GM21360 (cell line): ENCODE data around the gene UQCRHL.
"Not testable (repeated sequence)": the region's sequence is repeated elsewhere in the genome, so short reads cannot be mapped to it uniquely, and the experiment has no call there.

ENCODE experiments used
- ATAC-seq: cut with Tn5 transposase; IDR thresholded peaks from one replicate; pipeline ENCODE4 v1.9.1; 2021; ENCODE audit warnings: mild to moderate bottlenecking, moderate library complexity; ENCODE audit not compliant: unreplicated experiment

The UQCRHL gene

GRCh38 chr1:15807549-15807948 is at the start of gene UQCRHL:
TSS of gene UQCRHL (minus strand) at chr1:15807649. CDS start at chr1:15807649, 0 bp downstream.
- not testable (repeated sequence) for ATAC-seq

DNA sequence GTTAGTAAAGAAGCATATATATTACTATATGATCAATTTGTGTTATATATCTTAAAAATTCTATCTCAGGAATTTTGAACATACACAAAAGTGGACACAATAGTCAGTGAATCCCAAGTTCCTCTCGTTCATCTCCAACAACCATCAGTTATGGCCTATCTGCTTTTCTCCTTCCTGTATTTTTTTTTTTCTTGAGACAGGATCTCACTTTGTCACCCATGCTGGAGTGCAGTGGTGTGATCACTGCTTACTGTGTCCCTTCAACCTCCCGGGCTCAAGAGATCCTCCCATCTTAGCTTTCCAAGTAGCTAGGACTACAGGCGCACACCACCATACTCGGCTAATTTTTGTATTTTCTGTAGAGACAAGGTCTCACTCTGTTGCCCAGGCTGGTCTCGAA is 49.4 kb upstream of the UQCRHL start:
- no peak for ATAC-seq

GRCh38 chr1:15852828-15853302 is 45.4 kb upstream of the UQCRHL start:
- no peak for ATAC-seq

GRCh38 chr1:15852036-15852827 is 44.8 kb upstream of the UQCRHL start:
- no peak for ATAC-seq

DNA sequence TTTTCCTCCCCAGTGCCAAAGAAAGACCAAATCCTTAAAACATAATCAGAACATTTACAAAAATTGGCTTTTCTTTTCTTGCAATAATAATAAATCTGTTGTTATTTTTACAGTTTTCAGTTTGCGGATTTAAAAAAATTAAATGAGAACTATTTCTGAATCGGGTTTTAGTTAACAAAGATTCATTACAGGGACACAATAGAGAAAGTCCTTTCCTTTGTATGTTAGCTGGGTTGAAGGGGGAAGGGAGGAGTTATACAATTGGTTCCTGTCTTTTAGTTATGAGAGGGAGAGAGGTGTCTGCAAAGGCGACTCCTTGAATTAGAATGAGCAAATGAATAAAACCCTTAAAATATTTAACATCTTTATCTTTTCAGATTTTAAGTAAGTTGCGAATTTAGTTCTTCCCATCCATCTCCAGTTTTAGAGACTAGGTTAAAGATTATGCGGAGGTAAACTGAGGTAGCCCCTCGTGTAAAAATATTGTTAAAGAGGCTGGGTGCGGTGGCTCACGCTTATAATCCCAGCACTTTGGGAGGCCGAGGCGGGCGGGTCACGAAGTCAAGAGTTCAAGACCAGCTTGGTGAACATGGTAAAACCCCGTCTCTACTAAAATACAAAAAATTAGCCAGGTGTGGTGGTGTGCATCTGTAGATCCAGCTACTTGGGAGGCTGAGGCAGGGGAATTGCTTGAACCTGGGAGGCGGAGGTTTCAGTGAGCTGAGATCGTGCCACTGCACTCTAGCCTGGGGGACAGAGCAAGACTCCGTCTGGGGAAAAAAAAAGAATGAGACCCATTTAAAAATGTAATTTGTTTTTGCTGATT is 44.0 kb upstream of the UQCRHL start:
- ATAC-seq, result no peak

GRCh38 chr1:15850471-15851001 is 43.1 kb upstream of the UQCRHL start:
- ATAC-seq, result no peak

DNA sequence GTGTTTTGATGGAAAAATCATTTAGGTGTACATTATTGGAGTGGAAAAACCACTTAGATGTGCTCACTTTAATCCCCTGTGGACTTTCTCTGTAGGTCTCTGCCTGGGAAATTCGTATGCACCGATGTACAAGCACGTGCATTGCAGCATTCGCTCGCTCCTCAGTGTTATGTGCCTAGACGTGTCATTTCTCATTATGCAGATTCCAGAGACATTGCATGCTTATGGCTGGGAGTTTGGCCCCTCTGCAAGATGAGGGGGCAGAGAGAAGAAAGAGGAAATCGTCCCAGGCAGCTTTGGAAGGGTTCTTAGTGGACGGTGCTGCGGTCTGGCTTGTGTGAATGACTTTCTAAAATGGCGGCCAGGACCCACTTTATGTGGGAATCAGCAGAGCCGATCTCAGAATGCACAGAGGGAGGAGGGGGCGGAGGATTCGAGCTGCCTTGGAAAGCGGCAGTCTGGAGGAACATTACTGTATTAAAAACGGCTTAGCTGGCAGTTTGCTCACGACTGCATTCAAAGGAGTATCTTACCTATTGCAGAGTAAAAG is 42.4 kb upstream of the UQCRHL start:
- no peak for ATAC-seq

DNA sequence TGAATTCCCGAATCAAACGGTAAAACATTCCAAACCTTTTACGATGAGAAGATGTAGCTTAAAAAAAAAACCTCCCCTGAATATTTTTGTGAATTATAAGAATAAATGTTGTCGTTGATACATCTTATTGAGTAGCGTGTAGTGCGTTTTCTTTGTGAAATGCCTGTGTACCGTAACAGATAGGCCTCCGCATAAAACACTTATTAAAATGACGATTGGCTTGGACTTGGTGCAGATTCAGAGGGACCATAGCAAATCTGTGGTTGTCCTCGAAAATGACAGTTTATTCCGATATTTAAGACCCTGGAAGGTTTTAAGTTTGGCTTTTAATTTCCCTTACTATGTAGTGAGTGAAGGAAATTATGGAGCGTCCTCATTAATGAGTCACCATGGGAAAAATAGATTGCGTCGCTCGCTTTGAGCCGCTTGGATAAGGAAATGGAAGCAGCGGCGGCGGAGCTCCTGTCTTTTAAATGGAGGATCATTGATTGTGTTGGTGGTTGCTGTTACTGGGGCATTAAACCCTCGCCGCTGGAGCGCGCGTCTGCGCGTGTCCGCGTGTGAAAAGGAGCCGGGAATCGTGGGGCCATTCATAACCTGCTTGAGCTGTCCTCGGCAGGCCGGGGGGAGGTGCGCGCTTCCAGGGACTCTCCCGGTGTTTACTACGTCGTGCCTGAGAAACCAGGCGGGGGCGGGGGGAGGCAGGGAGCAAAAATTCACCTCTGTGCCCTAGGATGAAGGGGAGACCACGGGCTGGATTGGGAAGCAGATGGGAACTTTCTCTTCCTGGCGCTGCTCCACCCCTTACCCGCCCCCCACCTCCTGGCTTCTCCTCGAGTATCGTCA is 41.7 kb upstream of the UQCRHL start:
- ATAC-seq, result no peak

DNA sequence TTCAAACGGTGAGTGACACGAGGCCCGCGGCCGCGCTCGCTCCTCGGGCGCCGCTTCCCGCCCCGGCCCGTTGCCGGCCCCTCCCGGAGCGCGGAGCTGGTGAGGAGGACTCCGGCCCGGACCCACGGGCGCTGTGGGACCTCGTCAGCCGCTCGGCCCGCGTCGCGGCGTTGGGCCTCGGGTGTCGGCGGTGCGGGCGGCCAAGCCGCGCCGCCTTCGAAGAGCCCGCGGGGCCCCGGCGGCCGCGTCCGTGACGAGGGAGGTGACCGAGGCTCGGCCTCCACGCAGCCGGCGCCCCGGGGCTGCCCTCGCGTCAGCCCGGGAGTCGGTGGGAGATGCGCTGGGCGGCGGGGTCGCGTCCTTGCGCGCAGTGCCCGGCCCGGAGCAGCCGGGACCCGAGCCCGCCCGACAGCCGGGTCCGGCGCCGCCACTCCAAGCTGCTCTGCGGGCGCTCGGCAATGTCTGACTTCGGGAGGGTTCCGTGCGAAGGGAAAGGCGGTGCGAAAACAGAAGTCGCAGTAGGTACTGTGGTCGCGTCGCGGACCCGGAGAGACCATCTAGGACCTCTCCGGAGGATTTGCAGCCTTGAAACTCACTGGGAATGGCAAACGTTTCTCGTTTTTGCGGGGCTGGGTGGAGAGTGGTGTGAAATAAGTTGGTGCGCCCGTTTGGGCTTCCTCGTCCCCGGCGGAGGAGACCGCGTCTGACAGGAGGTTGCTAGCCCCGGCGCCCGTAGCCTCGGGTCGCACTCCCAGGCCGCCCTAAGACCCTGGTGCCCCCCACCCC is 40.9 kb upstream of the UQCRHL start:
- peak; percentile 14 for ATAC-seq

GRCh38 chr1:15847893-15848142 is 40.4 kb upstream of the UQCRHL start:
- no peak for ATAC-seq

- peak; percentile 55 for ATAC-seq
These were observed 39.8 kb upstream of the UQCRHL start, which contains the start of gene SPEN for GRCh38 chr1:15847100-15847892. TSS of gene SPEN (plus strand) at chr1:15847707. CDS start at chr1:15848068, 361 bp downstream.

GRCh38 chr1:15846056-15846455 is 38.6 kb upstream of the UQCRHL start:
- not testable (repeated sequence) for ATAC-seq

DNA sequence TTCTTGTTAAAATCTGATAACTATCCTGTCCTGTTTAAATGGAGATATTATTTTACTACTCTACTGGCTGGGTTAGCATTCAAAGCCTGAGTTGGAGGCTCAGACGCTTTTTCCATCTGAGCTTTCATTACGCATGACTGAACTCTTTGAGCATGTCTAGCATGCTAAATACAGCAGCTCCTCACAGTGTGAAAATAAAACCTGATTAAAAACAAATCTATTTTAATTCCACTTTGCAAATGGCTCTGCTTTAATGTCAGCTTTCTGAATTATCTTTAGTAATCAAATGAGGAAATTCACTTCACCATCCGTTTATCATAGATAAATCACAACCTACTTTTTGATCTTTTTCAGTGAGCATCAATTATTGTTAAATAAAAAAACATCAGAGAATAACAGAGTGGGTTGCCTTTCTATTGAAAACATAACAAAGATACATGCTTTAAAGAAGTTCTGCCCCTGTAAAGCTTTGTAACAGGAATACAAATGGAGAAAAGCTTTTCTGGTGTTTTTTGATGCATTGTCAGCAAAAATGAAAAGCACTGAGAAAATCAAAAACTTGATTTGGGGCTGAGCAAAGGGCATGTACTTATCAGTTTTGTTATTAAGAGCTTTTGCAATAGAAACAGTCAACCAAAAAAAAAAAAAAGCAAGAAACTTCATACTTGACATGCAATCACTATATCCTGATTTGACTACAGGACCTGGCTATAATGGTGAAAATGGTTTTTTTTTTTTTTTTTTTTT is 36.5 kb upstream of the UQCRHL start:
- no peak for ATAC-seq

DNA sequence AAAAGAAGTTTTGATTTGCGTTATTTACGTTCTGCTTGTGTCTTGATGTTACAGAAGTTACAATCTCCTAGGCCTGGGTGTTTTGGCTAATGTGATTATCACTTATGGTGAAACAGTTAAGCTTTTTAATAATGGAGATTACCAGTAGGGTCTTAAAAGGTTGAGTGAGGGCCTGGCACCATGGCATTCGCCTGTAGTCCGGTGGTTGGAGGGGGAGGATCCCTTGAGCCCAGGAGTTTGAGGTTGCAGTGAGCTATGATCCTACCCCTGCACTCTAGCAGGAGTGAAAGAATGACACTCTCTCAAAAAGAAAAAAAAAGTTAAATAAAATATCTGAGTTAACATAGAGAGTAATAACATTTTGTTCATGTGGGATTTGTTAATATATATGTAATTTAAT is 31.3 kb upstream of the UQCRHL start:
- no peak for ATAC-seq

DNA sequence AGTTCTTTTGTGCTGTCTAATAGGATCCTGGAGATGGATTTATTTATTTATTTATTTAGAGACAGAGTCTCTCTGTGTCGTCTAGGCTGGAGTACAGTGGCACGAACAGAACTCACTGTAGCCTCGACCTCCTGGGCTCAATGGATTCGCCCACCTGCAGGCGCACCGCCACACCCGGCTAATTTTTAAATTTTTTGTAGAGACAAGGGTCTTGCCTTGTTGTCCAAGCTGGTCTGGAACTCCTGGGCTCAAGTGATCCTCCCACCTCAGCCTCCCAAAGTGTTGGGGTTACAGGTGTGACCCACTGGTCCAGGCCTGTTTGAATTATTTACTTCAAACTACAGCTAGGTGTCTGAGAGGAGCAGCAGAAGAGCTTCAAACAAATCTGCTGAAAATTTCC is 30.5 kb upstream of the UQCRHL start:
- no peak for ATAC-seq

GRCh38 chr1:15836772-15837669 is 29.6 kb upstream of the UQCRHL start:
- ATAC-seq, result no peak

- not testable (repeated sequence) for ATAC-seq
These were observed 29.0 kb upstream of the UQCRHL start for GRCh38 chr1:15836511-15836771.
